ENCODE data around the gene PRR22.

- no peak for TF ChIP-seq CTCF (IDR thresholded peaks at IDR 0.05)
- TF ChIP-seq POLR2A (IDR thresholded peaks at IDR 0.05) = no peak
These were observed 10.9 kb upstream of the PRR22 start for GRCh38 chr19:5795382-5795919.
